ENCODE results near the gene F11.

The F11 gene

GRCh38 chr4:186304216-186304615 is 38.2 kb downstream of the F11 start:
- ATAC-seq: no peak
- TF ChIP-seq RARB (CRISPR knock-in tag; IDR thresholded peaks at IDR 0.05): no peak
- TF ChIP-seq ZFP3 (CRISPR knock-in tag; IDR thresholded peaks at IDR 0.05): no peak
- no peak for TF ChIP-seq GLIS3 (CRISPR knock-in tag; IDR thresholded peaks at IDR 0.05)
- TF ChIP-seq, protein P1, sequence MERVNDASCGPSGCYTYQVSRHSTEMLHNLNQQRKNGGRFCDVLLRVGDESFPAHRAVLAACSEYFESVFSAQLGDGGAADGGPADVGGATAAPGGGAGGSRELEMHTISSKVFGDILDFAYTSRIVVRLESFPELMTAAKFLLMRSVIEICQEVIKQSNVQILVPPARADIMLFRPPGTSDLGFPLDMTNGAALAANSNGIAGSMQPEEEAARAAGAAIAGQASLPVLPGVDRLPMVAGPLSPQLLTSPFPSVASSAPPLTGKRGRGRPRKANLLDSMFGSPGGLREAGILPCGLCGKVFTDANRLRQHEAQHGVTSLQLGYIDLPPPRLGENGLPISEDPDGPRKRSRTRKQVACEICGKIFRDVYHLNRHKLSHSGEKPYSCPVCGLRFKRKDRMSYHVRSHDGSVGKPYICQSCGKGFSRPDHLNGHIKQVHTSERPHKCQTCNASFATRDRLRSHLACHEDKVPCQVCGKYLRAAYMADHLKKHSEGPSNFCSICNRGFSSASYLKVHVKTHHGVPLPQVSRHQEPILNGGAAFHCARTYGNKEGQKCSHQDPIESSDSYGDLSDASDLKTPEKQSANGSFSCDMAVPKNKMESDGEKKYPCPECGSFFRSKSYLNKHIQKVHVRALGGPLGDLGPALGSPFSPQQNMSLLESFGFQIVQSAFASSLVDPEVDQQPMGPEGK (CRISPR knock-in tag; IDR thresholded peaks at IDR 0.05; ENCODE audit: borderline replicate concordance): no peak

GRCh38 chr4:186304866-186305505 is 39.0 kb downstream of the F11 start:
- no peak for ATAC-seq
- TF ChIP-seq BACH2 (CRISPR knock-in tag; IDR thresholded peaks at IDR 0.05; ENCODE audit: borderline replicate concordance) (no peak), PPARA (CRISPR knock-in tag; IDR thresholded peaks at IDR 0.05; ENCODE audit: borderline replicate concordance) (no peak), CREB5 (CRISPR knock-in tag; IDR thresholded peaks at IDR 0.05; ENCODE audit: low read depth) (no peak), ZFP3 (CRISPR knock-in tag; IDR thresholded peaks at IDR 0.05) (no peak), ZNF8 (CRISPR knock-in tag; IDR thresholded peaks at IDR 0.05) (no peak), RARB (CRISPR knock-in tag; IDR thresholded peaks at IDR 0.05) (no peak), POU6F1 (CRISPR knock-in tag; IDR thresholded peaks at IDR 0.05; ENCODE audit: borderline replicate concordance, low read depth) (no peak), ZNF70 (CRISPR knock-in tag; IDR thresholded peaks at IDR 0.05) (no peak), TOX (CRISPR knock-in tag; IDR thresholded peaks at IDR 0.05; ENCODE audit: borderline replicate concordance) (no peak), ZC3H10 (CRISPR knock-in tag; IDR thresholded peaks at IDR 0.05) (no peak), GLIS3 (CRISPR knock-in tag; IDR thresholded peaks at IDR 0.05) (no peak), ESRRG (CRISPR knock-in tag; IDR thresholded peaks at IDR 0.05) (no peak), ARNTL (CRISPR knock-in tag; IDR thresholded peaks at IDR 0.05; ENCODE audit: borderline replicate concordance, low read depth) (no peak), CSDC2 (CRISPR knock-in tag; IDR thresholded peaks at IDR 0.05) (no peak), OSR1 (CRISPR knock-in tag; IDR thresholded peaks at IDR 0.05) (no peak)

- TF ChIP-seq TCF4 (CRISPR knock-in tag; IDR thresholded peaks at IDR 0.05; ENCODE audit: borderline replicate concordance) (no peak), CSDC2 (CRISPR knock-in tag; IDR thresholded peaks at IDR 0.05) (no peak), POU6F1 (CRISPR knock-in tag; IDR thresholded peaks at IDR 0.05; ENCODE audit: borderline replicate concordance, low read depth) (no peak), ZC3H10 (CRISPR knock-in tag; IDR thresholded peaks at IDR 0.05) (no peak), ISL1 (CRISPR knock-in tag; IDR thresholded peaks at IDR 0.05) (no peak), ZNF70 (CRISPR knock-in tag; IDR thresholded peaks at IDR 0.05) (no peak), ARNTL (CRISPR knock-in tag; IDR thresholded peaks at IDR 0.05; ENCODE audit: borderline replicate concordance, low read depth) (no peak), SNAI2 (CRISPR knock-in tag; IDR thresholded peaks at IDR 0.05) (no peak), ZFP30 (CRISPR knock-in tag; IDR thresholded peaks at IDR 0.05) (no peak), ZNF8 (CRISPR knock-in tag; IDR thresholded peaks at IDR 0.05) (no peak), GLIS3 (CRISPR knock-in tag; IDR thresholded peaks at IDR 0.05) (no peak), ZFP3 (CRISPR knock-in tag; IDR thresholded peaks at IDR 0.05) (no peak), BACH2 (CRISPR knock-in tag; IDR thresholded peaks at IDR 0.05; ENCODE audit: borderline replicate concordance) (no peak), OSR1 (CRISPR knock-in tag; IDR thresholded peaks at IDR 0.05) (no peak)
- TF ChIP-seq, protein P2, sequence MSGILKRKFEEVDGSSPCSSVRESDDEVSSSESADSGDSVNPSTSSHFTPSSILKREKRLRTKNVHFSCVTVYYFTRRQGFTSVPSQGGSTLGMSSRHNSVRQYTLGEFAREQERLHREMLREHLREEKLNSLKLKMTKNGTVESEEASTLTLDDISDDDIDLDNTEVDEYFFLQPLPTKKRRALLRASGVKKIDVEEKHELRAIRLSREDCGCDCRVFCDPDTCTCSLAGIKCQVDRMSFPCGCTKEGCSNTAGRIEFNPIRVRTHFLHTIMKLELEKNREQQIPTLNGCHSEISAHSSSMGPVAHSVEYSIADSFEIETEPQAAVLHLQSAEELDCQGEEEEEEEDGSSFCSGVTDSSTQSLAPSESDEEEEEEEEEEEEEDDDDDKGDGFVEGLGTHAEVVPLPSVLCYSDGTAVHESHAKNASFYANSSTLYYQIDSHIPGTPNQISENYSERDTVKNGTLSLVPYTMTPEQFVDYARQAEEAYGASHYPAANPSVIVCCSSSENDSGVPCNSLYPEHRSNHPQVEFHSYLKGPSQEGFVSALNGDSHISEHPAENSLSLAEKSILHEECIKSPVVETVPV (CRISPR knock-in tag; IDR thresholded peaks at IDR 0.05): no peak
- TF ChIP-seq, protein P1 (CRISPR knock-in tag; IDR thresholded peaks at IDR 0.05; ENCODE audit: borderline replicate concordance): no peak
These were observed 41.5 kb downstream of the F11 start for GRCh38 chr4:186307497-186307896.

More at GRCh38 chr4:186307497-186307896, 41.5 kb downstream of the F11 start:
- no peak for ATAC-seq
